Measurements from ENCODE around the gene MBD4.
"Not testable (repeated sequence)": the region's sequence is repeated elsewhere in the genome, so short reads cannot be mapped to it uniquely, and the experiment has no call there.

MBD4 gene

GRCh38 chr3:129439817-129440617 is at the start of gene MBD4, which contains the start of gene IFT122:
TSS of gene MBD4 (minus strand) at chr3:129439948. CDS start at chr3:129439833, 115 bp downstream.
TSS of gene IFT122 (plus strand) at chr3:129440224. CDS start at chr3:129440331, 107 bp downstream.
- peak within 1 kb of the TSS; percentile 95 for H3K9ac ChIP-seq (ENCODE audit: insufficient read length)
- no peak for TF ChIP-seq EZH2 (IDR thresholded peaks at IDR 0.05)
- TF ChIP-seq POLR2AphosphoS5 (IDR thresholded peaks at IDR 0.05; ENCODE audit: borderline replicate concordance, low read depth, low read length), result peak; percentile 92
- TF ChIP-seq FOXP2 (optimal IDR thresholded peaks at IDR 0.05; ENCODE audit: control extremely low read depth, extremely low read length, insufficient read depth), result peak; percentile 90
- peak; percentile 99 for DNase-seq (ENCODE audit: low read depth, low spot score)
- H3K36me3 ChIP-seq (ENCODE audit: insufficient read depth, low read length), result peaks cover 36% of the 10 kb centered on the region
- no peaks in the 10 kb centered on the region for H3K9me3 ChIP-seq (ENCODE audit: low read depth, low read length)
- H3K4me3 ChIP-seq, result peak within 1 kb of the TSS; percentile 96
- peak within 1 kb of the TSS; percentile 84 for H3K27ac ChIP-seq

- not testable (repeated sequence) for H3K27ac ChIP-seq; H3K9ac ChIP-seq (ENCODE audit: insufficient read length); H3K4me3 ChIP-seq; H3K9me3 ChIP-seq (ENCODE audit: low read depth, low read length); DNase-seq (ENCODE audit: low read depth, low spot score); H3K36me3 ChIP-seq (ENCODE audit: insufficient read depth, low read length)
Observed at GRCh38 chr3:129489258-129489657, 49.5 kb upstream of the MBD4 start.

GRCh38 chr3:129487868-129488335 is 48.2 kb upstream of the MBD4 start:
- H3K9me3 ChIP-seq (ENCODE audit: low read depth, low read length); DNase-seq (ENCODE audit: low read depth, low spot score); H3K36me3 ChIP-seq (ENCODE audit: insufficient read depth, low read length); H3K4me3 ChIP-seq; H3K27ac ChIP-seq; H3K9ac ChIP-seq (ENCODE audit: insufficient read length): not testable (repeated sequence)

- no peaks in the 10 kb centered on the region for H3K9me3 ChIP-seq (ENCODE audit: low read depth, low read length)
- TF ChIP-seq EZH2 (IDR thresholded peaks at IDR 0.05), result no peak
- TF ChIP-seq FOXP2 (optimal IDR thresholded peaks at IDR 0.05; ENCODE audit: control extremely low read depth, extremely low read length, insufficient read depth), result no peak
- no peak for TF ChIP-seq POLR2AphosphoS5 (IDR thresholded peaks at IDR 0.05; ENCODE audit: borderline replicate concordance, low read depth, low read length)
- no peak overlapping the region for H3K9ac ChIP-seq (ENCODE audit: insufficient read length)
- DNase-seq (ENCODE audit: low read depth, low spot score), result no peak
- H3K4me3 ChIP-seq, result no peak overlapping the region
- H3K36me3 ChIP-seq (ENCODE audit: insufficient read depth, low read length), result peaks cover 4% of the 10 kb centered on the region; the same call in 1 of the 2 replicates
- no peak overlapping the region for H3K27ac ChIP-seq
Observed at GRCh38 chr3:129487183-129487867, 47.6 kb upstream of the MBD4 start.

- no peaks in the 10 kb centered on the region for H3K9me3 ChIP-seq (ENCODE audit: low read depth, low read length)
- H3K9ac ChIP-seq (ENCODE audit: insufficient read length), result no peak overlapping the region
- no peak overlapping the region; the same call in 1 of the 2 replicates for H3K27ac ChIP-seq
- TF ChIP-seq FOXP2 (optimal IDR thresholded peaks at IDR 0.05; ENCODE audit: control extremely low read depth, extremely low read length, insufficient read depth), result no peak
- TF ChIP-seq EZH2 (IDR thresholded peaks at IDR 0.05), result no peak
- TF ChIP-seq POLR2AphosphoS5 (IDR thresholded peaks at IDR 0.05; ENCODE audit: borderline replicate concordance, low read depth, low read length), result no peak
- peaks cover 10% of the 10 kb centered on the region for H3K36me3 ChIP-seq (ENCODE audit: insufficient read depth, low read length)
- DNase-seq (ENCODE audit: low read depth, low spot score), result no peak
- H3K4me3 ChIP-seq, result no peak overlapping the region
Observed at GRCh38 chr3:129486664-129487035, 46.9 kb upstream of the MBD4 start.

- Histone ChIP-seq H3K9ac (ENCODE audit: insufficient read length) (no peak overlapping the region), H3K9me3 (ENCODE audit: low read depth, low read length) (no peaks in the 10 kb centered on the region), H3K27ac (no peak overlapping the region; the same call in 1 of the 2 replicates), H3K4me3 (no peak overlapping the region), H3K36me3 (ENCODE audit: insufficient read depth, low read length) (peaks cover 11% of the 10 kb centered on the region)
- TF ChIP-seq POLR2AphosphoS5 (IDR thresholded peaks at IDR 0.05; ENCODE audit: borderline replicate concordance, low read depth, low read length), result no peak
- no peak for TF ChIP-seq EZH2 (IDR thresholded peaks at IDR 0.05)
- TF ChIP-seq FOXP2 (optimal IDR thresholded peaks at IDR 0.05; ENCODE audit: control extremely low read depth, extremely low read length, insufficient read depth), result no peak
- DNase-seq (ENCODE audit: low read depth, low spot score), result no peak
Observed at GRCh38 chr3:129485721-129486663, 46.2 kb upstream of the MBD4 start.

GRCh38 chr3:129485146-129485545 is 45.4 kb upstream of the MBD4 start:
- not testable (repeated sequence) for H3K9me3 ChIP-seq (ENCODE audit: low read depth, low read length); H3K4me3 ChIP-seq; H3K9ac ChIP-seq (ENCODE audit: insufficient read length); DNase-seq (ENCODE audit: low read depth, low spot score); H3K27ac ChIP-seq
- peaks cover 12% of the 10 kb centered on the region for H3K36me3 ChIP-seq (ENCODE audit: insufficient read depth, low read length)

GRCh38 chr3:129483870-129484269 is 44.1 kb upstream of the MBD4 start:
- Histone ChIP-seq H3K9me3 (ENCODE audit: low read depth, low read length) (no peaks in the 10 kb centered on the region), H3K27ac (no peak overlapping the region), H3K36me3 (ENCODE audit: insufficient read depth, low read length) (peaks cover 21% of the 10 kb centered on the region), H3K9ac (ENCODE audit: insufficient read length) (no peak overlapping the region), H3K4me3 (no peak overlapping the region)
- DNase-seq (ENCODE audit: low read depth, low spot score), result no peak
- TF ChIP-seq POLR2AphosphoS5 (IDR thresholded peaks at IDR 0.05; ENCODE audit: borderline replicate concordance, low read depth, low read length) (no peak), EZH2 (IDR thresholded peaks at IDR 0.05) (no peak), FOXP2 (optimal IDR thresholded peaks at IDR 0.05; ENCODE audit: control extremely low read depth, extremely low read length, insufficient read depth) (no peak)

All from SK-N-MC (cell line).